Activated CD4-positive, alpha-beta T cell treated with anti-CD3 and anti-CD28 coated beads, Interleukin-2, amount 50 U/mL, for 16 hours (primary cell): ENCODE results near the gene ZKSCAN2.

Source experiments
- DNase-seq: peaks from one replicate; pipeline ENCODE4 v3.0.0-alpha.2; 2020

The ZKSCAN2 gene

DNA sequence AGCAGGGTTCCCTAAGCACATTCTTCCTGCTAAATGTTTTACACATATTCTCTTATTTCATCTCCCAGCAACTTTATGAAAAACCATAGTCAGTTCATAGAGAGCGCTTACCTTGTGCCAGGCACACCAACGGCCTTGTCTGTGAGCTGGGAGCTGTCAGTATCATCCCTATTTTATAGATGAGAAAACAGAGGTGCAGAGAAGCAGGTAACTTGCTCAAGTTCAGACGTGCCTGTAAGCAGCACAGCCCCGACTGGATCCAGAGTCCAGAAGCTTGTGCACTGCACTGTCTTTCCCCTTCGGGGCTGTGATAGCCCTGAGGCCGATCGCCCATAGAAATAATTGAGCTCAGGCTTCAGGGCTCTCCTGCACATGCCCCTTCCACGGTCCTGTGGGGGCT, 34.7 kb downstream of the ZKSCAN2 start:
- no peak for DNase-seq

DNA sequence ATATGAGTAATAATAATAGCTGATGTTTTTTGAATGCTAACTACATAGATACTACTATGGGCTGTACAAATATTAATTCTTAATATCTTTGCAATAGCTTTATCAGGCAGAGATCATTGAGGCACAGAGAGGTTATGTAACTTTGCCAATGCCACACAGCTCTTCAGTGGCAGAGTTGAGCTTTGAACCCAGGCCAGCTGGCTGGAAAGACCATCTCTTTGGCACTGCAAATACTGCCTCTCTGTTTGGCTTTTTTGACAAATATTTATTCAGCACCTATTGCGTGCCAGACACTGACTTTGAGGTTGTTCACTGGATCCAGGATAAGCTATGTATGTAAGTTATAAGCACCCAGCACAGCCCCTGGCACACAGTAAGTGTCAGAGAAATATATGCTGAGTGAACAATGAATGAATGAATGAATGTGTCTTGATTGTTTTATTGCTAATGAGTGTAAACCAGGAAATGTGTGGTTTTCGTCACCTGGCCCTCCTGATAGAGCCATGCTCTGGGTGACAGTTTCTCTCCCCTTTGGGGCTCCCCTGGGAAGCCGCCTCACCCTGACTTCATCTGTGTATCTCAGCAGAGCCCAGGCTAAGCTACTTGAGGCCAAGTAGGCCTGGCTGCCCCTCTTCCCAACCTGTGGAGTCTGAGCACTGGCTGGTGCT, 38.4 kb downstream of the ZKSCAN2 start:
- DNase-seq: no peak

DNA sequence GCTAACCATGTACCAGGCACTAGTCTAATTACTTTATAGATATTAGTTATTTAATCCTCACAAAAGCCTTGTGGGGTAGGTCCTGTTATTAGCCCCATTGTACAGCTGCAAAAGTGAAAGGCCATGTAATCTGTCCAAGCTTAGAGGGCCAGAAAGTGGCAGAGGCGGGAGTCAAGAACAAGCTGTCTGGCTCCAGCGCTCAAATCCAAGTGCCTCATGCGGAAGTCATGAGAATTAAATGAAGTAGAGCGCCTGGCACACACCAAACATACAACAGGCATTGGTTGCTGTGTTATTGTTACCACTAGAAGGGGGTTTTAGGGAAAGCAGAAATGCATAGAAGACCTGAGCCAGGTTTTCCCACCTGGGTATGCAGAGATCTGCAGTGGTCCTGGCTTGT, 39.7 kb downstream of the ZKSCAN2 start:
- no peak for DNase-seq

DNA sequence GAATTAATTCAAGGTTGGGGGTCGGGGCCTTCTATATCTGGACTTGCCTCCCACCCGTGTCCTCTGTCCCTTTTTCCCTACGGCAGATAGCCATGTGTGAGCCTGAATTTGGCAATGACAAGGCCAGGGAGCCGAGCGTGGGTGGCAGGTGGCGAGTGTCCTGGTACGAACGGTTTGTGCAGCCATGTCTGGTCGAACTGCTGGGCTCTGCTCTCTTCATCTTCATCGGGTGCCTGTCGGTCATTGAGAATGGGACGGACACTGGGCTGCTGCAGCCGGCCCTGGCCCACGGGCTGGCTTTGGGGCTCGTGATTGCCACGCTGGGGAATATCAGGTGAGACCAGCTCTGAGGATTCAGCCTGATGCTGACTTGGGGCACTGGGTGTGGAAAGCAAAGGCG, 40.5 kb downstream of the ZKSCAN2 start:
- DNase-seq: no peak

DNA sequence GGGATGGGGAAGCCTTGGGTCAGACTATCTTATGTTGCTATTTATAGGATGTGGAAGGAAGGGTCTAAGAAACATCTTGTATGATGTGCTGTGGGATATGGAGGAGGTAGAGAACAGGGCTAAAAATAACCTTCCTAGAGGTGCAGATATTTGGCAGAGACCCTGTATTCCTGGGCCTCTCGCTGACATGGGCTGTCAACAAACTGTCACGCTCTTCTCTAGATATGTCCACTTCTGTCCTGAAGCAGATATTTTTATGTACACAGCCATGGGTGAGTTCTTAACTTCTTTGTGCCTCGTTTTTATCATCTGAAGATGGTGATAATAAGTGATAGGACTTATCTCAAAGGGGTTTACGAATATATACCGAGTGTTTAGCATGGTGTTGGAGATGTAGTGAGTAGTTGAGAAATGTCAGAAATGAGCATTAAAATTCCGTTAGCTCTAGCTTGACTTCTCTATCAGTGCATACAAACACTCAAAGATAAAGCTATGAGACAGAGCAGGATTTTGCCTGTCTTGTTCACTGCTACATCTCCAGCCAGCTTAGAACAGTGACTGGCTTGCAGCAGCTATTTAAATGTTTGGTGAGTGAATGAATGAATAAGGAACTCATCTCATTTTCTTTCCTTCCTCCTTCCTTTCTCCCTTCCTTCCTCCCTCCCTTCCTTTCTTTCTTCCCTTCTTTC, 43.8 kb downstream of the ZKSCAN2 start:
- DNase-seq: no peak

DNA sequence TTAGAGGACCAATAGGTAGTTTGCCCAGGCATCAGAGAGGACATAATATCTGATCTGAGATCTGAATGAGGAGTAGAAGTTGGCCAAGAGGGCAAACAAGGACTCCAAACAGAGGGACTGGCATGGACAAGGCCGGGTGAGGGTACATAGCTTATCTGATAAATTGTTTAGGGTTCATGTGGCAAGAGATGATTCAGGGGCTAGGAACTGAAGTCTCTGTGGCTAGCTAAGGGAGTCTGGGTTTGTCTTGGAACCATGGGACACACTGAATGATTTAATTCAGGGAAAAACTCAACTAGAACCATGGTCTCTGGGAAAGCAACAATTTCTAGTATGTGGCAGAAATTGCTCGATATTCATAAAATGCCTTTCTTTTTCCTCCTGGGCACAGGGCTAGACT, 45.0 kb downstream of the ZKSCAN2 start:
- DNase-seq: no peak

DNA sequence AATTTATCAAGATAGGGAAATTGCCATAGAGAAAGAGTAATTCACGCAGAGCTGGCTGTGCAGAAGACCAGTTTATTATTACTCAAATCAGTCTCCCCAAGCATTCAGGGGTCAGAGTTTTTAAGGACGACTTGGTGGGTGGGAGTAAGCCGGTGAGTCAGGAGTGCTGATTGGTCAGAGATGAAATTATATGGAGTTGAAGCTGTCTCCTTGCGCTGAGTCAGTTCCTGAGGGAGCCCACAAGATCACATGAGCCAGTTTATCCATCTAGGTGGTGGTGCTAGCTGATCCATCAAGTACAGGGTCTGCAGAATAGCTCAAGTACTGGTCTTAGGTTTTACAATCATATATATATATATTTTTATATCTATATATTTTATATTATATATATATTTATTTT, 46.9 kb downstream of the ZKSCAN2 start:
- DNase-seq: peak; percentile 7

DNA sequence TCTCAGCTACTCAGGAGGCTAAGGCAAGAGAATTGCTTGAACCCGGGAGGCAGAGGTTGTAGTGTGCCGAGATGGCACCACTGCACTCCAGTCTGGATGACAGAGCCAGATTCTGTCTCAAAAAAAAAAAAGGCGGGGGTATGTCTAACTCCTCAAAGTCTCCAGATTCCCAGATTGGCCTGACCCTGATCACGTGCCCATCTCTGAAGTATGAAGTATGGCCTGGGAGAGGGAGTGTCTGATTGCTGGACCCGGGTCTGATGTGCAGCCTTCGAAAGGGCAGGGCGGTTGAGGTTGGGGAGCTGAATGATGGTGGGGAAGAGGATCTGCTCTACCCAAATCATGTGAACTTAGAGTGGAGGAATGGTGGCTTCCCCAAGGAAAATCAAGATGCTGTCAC, 58.2 kb downstream of the ZKSCAN2 start:
- DNase-seq: no peak

DNA sequence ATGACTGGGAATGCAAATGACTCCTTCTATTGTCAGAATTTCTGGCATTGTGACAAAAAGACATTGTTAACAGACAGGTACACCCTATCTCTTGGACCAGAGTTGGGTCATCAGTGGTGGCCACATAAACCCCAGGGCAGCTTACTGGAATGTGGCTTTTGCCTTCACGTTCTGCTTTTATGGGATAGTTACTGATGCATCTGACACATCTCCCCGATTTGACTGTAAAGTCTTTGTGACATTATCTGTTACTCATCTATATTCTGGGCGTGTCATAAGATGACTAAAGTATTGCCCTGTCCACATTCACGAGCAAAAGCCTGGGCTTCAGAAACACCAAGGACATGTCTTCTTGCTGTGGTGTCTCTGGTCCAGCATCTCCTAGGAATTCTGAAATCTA, 59.6 kb downstream of the ZKSCAN2 start:
- no peak for DNase-seq

DNA sequence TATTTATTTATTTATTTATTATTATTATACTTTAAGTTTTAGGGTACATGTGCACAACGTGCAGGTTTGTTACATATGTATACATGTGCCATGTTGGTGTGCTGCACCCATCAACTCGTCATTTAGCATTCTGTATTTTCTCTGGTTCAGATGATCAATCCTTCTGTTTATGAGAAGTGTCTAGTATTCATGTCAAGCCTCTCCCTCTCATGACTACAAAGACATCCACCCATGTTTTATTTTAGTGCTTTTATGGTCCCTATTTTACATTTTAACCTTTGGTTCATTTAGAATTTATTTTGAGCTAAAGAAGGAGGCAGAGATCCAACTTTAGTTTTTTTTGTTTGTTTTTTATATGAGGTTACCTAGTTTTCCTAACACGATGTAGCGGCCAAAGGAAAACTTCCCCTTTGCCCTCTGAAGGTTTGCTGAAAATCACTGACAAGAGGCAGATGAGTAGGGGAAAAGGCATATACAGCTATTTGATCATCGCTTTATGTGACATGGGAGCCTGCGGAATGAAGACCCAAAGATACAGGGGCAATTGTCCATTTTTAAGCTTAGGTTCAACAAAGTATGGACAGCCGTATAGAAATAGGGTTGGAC, 63.3 kb downstream of the ZKSCAN2 start:
- no peak for DNase-seq

DNA sequence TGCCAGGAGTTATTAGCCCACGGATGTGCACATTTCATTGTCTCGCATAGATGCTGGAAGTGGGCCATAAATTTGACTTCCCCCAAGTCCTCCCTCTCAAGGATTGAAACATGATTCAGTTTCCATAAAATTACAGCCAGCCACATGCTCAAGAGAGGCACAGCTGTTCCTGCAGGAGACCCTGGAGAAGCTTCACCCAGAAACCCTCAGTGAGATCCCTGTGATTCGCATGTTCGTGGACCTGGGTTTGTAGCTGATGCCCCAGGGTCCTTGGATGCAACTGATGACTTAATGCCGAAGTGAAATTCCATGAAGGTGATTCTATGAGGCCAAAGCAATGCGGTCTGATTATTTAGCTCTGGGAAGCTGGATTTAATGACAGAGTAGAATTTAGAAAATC, 65.5 kb downstream of the ZKSCAN2 start:
- no peak for DNase-seq

DNA sequence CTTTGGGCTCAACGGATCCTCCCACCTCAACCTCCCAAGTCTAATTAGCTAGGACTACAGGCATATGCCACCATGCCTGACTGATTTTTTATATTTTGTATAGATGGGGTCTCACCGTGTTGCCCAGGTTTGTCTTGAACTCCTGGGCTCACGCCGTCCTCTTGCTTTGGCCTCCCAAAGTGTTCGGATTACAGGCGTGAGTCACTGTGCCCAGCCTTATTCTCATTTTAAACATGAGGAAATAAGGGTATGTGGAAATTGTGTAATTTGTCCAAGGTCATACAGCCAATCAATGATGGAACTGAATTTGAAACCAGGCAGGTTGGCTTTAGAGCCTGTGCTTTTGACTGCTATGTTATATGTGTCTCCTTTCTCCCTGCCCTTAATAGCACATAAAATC, 68.3 kb downstream of the ZKSCAN2 start:
- DNase-seq: no peak

DNA sequence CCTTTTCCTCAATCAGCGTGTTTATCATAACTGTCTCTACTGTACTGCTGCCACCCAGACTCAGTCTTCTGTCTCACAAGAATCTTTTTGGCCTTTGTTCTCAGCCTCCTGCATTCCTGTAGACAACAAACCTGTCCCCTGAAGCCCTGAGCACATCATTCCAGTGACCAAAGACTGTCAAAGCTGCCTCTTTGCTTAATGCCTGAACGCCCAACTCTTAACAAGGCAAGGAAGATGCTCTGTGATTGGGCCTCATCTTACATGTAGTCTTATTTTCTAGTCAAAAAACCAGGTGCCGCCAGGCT, 70.2 kb downstream of the ZKSCAN2 start:
- no peak for DNase-seq
